HG02885 (cell line): ENCODE results near the gene HDAC7.

Experiments used
- ATAC-seq: cut with Tn5 transposase; IDR thresholded peaks from one replicate; pipeline ENCODE4 v1.9.1; 2021; ENCODE audit warnings: mild to moderate bottlenecking; ENCODE audit not compliant: unreplicated experiment, poor library complexity

The HDAC7 gene

DNA sequence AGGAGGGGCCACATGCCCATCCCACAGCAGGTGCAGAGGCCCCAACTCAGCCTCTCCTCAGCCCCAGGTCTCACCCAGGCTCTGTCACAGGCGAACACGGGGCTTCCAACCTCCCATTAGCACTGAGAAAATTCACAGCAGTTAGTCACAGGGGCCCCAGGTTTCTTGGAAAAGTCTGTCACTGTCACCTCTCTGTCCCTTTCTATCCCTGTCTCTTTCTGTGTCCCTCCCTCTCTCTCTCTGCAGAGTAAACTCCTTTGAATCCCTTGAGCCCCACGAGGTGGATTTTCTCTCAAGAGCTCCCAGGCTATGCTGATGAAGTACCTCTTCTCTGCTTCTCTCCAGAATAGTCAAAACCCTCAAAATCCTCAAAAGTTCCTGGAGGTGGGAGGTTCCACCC lies 80.4 kb downstream of the HDAC7 start:
- no peak for ATAC-seq

DNA sequence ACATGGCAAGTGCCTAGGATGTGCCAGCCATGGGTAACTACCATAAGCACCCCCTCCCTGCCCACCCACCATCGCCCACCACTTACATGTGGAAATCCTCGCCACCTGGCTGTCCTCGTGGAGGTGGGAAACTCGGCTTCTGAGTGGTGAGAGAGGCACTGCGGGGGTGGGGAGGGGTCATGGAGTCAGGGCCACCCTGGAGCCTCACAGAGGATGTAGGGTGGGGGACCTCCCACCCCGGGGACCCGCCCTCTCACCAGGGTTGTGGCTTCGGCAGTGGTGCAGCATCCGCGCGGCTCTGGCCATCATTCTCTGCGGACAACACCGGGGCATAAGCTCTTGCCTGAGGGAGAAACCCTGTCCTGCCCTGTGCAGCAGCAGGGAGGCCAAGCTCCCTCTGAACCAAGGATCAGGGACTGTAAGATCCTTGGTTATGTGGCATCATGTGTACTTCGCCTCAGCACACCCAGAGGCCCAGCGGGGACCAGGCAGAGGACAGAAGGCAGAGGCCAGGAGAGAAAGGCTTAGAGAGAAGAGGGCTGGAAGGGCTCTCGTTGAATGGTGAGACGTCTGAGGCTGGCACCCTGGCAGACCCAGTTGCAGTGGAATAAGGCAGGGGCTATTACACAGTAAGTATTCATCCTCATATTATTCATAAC lies 81.6 kb downstream of the HDAC7 start:
- ATAC-seq: no peak

- no peak for ATAC-seq
Measured at GRCh38 chr12:47736877-47737676, 82.6 kb downstream of the HDAC7 start.

GRCh38 chr12:47736216-47736615 lies 83.5 kb downstream of the HDAC7 start:
- no peak for ATAC-seq

- no peak for ATAC-seq
Measured at GRCh38 chr12:47735649-47736048, 84.1 kb downstream of the HDAC7 start.

- ATAC-seq: no peak
Measured at GRCh38 chr12:47734725-47735480, 84.8 kb downstream of the HDAC7 start.

GRCh38 chr12:47733142-47733541 lies 86.6 kb downstream of the HDAC7 start:
- no peak for ATAC-seq
